ENCODE results near the gene CHSY3. TPM values are rescaled to one million over a fixed set of nuclear protein-coding genes. Genes with fewer than 3 reads are reported as not detected.

Gene CHSY3
- total RNA-seq, 1 donor = 9.9 TPM

DNA sequence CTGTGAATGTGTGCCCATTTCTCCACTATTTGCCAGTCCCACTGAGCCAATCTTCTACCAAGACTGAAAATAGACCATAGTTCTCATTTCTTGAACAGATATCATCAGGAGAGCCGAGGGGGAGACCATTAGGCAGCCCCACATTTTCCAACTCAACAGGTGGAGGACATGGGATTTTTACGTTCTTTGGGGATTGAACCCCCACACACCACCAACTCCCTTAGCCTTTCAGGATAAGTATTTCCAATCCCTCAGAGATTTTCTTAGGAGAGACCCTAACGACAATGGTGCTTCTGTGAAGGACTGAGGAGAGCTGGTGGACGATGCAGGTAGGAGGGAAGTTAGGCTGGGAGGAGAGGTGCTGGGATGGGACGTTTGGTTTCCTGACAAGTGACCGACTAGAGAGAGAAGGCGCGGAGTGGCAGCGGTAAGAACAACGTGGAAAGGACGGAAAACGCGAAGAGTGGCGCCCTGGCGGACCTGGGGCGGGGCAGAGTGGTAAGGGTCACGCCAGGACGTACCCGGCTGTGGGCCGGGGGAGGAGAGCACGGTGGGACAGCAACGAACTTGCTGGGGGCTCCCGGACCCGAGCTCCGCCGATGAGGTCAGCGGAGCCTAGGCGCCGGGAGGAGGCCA, 681 bp upstream of the CHSY3 start:
- peak overlapping the region; percentile 68 for H3K4me3 ChIP-seq (ENCODE audit: low read depth, low read length)
- no peak for DNase-seq (ENCODE audit: low read depth)
- TF ChIP-seq, protein P1, sequence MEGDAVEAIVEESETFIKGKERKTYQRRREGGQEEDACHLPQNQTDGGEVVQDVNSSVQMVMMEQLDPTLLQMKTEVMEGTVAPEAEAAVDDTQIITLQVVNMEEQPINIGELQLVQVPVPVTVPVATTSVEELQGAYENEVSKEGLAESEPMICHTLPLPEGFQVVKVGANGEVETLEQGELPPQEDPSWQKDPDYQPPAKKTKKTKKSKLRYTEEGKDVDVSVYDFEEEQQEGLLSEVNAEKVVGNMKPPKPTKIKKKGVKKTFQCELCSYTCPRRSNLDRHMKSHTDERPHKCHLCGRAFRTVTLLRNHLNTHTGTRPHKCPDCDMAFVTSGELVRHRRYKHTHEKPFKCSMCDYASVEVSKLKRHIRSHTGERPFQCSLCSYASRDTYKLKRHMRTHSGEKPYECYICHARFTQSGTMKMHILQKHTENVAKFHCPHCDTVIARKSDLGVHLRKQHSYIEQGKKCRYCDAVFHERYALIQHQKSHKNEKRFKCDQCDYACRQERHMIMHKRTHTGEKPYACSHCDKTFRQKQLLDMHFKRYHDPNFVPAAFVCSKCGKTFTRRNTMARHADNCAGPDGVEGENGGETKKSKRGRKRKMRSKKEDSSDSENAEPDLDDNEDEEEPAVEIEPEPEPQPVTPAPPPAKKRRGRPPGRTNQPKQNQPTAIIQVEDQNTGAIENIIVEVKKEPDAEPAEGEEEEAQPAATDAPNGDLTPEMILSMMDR (IDR thresholded peaks at IDR 0.05; ENCODE audit: insufficient read depth, low read depth, low read length) = no peak

DNA sequence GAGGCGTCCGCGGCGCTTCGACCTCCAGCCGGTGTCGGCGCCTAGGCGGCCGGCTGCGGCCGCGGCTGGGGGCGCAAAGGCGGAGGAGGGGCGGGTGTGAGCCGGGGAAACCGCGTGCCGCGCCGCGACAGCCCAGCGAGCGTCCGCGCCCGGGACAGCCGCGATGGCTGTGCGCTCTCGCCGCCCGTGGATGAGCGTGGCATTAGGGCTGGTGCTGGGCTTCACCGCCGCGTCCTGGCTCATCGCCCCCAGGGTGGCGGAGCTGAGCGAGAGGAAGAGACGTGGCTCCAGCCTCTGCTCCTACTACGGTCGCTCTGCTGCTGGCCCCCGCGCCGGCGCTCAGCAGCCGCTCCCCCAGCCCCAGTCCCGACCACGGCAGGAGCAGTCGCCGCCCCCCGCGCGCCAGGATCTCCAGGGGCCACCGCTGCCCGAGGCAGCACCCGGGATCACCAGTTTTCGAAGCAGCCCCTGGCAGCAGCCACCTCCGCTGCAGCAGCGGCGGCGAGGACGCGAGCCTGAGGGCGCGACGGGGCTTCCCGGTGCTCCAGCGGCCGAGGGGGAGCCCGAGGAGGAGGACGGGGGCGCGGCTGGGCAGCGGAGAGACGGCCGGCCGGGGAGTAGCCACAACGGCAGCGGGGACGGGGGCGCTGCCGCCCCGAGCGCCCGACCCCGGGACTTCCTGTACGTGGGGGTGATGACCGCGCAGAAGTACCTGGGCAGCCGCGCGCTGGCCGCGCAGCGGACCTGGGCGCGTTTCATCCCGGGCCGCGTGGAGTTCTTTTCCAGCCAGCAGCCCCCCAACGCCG, 605 bp downstream of the CHSY3 start:
- H3K4me3 ChIP-seq (ENCODE audit: low read depth, low read length) = peak overlapping the region; percentile 68
- TF ChIP-seq, protein P1 (IDR thresholded peaks at IDR 0.05; ENCODE audit: insufficient read depth, low read depth, low read length) = no peak
- no peak for DNase-seq (ENCODE audit: low read depth)

DNA sequence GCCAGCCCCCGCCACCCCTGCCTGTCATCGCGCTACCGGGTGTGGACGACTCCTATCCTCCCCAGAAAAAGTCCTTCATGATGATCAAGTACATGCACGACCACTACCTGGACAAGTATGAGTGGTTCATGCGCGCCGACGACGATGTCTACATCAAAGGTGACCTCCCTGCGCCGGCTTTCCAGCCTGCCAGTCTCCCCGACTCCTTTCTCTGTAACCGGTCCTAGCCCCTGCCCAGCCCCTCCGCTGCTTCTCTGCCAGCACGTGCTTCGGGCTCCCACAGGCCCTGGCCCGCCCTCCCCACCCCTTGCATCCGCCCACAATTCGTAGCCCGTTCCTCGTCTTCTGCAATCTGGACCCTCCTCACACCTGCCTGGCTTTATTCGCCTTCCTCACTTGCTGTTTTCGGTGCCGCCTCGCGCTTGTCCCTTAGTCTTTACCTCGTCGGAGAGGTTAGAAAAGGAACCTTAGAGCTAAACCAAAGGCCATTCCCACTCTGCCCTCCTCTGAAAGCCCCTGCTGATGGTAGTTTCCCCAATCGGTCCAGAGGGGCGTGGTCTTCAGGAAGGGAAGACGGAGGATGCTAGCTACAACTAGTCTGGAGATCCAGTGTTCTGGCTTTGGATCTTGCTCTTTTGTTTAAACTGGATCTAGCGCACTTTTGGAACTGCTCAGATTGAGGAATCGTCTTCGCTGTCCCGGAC, 1.4 kb downstream of the CHSY3 start:
- DNase-seq (ENCODE audit: low read depth) = no peak
- TF ChIP-seq, protein P1 (IDR thresholded peaks at IDR 0.05; ENCODE audit: insufficient read depth, low read depth, low read length) = no peak
- H3K4me3 ChIP-seq (ENCODE audit: low read depth, low read length) = peak overlapping the region; percentile 68

DNA sequence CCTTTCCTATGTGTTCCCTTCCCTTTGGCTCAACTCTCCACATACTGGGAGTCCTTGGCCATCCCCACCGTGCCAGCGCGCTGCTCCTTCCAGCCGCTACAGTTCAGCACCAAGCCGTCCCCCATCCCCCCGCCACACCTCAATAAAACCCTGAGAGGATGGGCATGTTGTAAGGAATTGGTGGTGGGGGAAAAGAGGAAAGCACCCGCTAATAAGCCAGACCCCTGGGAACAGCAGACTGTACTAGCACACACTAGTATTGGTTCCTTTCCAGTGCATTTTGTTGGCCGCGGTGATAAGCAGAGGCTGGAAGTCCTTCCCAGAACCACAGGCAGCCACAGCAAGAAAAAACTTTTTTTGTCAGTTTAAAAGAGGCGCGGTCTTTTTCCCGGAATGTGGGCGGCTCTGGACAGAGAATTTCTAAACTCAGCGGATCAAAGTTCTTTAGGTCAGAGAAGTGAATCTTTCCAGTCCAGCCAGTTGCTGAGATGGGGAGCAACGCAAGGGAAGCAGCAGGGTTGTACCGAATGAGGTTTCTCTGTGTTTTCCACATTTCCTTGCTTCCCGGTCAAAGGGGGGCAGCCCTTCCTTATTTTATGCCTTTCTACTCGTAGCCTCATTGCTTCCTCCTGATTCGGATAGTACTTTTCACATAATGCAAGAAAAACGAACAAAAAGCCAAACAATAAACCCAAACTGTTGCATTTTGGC, 2.1 kb downstream of the CHSY3 start:
- H3K4me3 ChIP-seq (ENCODE audit: low read depth, low read length) = peak overlapping the region; percentile 68
- DNase-seq (ENCODE audit: low read depth) = peak; percentile 51
- TF ChIP-seq, protein P1 (IDR thresholded peaks at IDR 0.05; ENCODE audit: insufficient read depth, low read depth, low read length) = peak; percentile 14

DNA sequence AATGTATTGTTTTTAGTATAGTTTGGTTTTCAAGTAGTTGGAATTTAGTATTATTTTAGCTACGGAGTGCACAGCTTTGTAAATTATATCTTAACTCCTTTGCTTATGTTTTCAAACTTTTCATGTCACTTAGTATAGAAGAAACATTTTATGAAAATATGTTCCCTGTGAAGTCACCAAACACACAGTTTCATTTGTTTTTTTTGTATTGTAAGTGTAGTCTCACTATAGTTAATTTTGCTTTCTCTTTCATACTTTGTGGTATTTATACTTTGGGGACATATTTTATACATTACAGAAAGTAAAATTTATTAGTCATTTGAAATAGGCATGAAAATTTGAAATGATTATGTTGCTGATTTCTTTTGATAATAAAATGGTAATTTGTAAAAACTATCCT, 5.0 kb downstream of the CHSY3 start:
- no peak for DNase-seq (ENCODE audit: low read depth)

More for the DNA sequence above, 5.0 kb downstream of the CHSY3 start:
- TF ChIP-seq, protein P1 (IDR thresholded peaks at IDR 0.05; ENCODE audit: insufficient read depth, low read depth, low read length) = no peak
- no peak overlapping the region for H3K4me3 ChIP-seq (ENCODE audit: low read depth, low read length)
